NCI-H748 (cell line): ENCODE measurements around the gene SKIC8.
A peak's percentile ranks its signal among the peaks of the same experiment; 100 is the strongest.
"Not testable (repeated sequence)": the region's sequence is repeated elsewhere in the genome, so short reads cannot be mapped to it uniquely, and the experiment has no call there.

Source experiments
- DNase-seq: peaks from one replicate; lab custom pipeline; 2025; ENCODE audit not compliant: unreplicated experiment; lab: John Stamatoyannopoulos, UW

The SKIC8 gene

DNA sequence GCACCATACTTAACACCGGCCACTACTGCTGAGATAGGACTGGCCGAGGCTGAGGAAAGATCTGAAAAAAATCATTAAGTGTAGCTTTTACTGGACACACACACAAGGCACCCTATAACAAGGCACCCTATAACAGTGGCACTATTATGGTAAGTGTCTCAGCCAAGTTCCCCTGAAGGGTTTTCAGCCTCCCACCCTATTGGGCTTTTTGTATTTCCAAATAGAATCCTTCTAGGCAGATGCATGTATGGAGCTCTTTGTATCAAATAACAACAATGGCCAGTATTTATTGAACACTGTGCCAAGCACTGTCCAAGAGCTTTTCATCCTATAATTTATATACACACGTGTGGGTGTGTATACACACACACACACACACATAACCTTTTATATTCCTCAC is 41.7 kb downstream of the SKIC8 start:
- no peak for DNase-seq

DNA sequence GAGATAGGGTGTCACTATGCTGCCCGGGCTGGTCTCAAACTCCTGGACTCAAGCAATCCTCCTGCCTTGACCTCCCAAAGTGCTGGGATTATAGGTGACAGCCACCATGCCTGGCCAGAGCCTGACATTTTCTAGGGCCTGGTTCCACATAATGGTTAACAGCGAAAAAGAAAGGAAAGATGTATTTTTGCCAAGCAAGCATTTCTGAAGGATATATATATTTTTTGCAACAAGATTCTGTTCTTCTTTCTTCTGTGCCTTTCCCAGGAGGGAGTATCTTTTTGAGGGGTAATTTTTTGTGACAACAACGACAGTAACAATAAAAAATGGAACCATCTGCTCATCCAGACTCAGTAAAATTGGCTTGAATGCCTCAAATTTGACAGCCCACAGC is 43.4 kb downstream of the SKIC8 start:
- no peak for DNase-seq

DNA sequence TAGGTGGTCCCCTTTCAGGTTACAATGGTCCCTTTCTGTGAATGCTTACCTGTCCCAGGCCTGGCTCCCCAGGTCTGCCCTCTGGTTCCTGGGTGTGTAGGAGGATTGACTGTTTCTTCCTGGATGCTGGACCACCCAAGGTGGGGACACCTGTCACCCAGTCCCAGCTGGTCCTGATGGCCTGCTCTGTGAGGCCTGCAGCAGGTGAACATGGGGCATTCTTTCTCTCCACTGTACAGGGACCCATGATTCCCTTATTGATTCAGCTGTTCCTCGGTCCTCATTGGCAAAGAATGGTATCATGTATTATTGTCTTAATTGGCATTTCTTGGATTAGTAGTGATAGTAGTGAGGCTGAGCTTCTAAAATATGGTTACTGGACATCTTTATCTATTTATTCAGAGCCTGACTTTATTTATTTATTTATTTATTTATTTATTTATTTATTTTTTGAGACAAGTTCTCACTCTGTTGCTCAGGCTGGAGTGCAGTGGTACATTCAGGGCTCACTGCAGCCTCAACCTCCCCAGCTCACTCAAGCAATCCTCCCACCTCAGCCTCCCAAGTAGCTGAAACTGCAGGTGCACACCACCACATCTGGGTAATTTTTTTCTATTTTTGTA is 43.9 kb downstream of the SKIC8 start:
- DNase-seq = no peak

DNA sequence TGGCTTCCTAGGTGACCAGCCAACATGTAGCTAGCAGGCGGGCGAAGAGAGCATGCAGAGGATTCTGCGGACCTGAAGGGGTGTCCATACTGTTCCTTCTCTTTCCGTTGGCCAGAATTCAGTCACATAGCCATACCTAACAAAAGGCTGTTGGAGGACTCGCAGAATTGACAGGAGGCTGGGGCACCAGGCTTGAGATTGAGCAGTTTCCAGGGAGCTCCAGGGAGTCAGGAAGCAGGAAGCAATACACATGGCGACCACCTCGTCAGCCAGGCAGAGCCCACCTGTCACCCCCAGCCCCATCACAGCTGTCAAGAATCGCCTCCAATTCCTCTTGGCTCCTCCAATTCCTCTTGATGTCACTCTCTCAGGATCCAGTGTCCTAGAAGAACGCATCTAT is 48.3 kb downstream of the SKIC8 start:
- DNase-seq = no peak

DNA sequence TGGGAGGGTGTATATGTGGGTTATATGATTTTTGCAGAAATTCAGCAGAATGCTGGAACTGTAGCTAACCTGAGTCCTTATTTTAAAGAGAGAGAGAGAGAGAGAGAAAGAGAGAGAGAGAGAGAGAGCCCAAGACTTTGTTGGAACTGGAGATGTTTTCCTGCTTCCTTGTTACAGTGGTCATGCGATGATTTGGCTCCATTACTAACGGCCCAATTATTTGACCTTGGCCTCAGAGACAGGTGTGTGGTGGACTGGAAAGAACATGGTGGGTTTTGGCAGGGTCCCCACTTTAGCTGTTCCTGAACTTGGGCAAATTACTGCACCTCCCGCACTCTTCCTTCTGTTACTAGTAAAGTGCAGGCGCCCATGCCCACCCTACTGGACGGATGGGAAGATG is 50.3 kb downstream of the SKIC8 start:
- no peak for DNase-seq

DNA sequence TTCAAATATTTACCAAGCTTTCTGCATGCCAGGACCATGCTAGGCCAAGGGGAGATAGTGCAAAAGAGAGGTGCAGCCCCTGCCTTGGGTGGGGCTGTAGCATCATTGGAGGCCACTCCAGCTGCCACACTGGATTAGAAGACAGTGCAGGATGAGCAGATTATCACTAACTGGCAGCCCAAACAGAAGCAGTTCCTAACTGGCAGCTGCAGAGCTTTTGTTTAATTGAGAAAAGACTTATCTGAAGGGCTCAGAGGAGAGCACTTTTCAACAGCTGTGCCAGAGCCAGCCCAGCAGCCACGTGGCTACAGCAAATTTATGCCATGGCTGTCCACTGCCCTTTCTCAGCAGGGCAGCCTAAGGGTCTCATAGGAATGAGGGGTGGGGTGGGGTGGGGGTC is 51.5 kb downstream of the SKIC8 start:
- DNase-seq = no peak

DNA sequence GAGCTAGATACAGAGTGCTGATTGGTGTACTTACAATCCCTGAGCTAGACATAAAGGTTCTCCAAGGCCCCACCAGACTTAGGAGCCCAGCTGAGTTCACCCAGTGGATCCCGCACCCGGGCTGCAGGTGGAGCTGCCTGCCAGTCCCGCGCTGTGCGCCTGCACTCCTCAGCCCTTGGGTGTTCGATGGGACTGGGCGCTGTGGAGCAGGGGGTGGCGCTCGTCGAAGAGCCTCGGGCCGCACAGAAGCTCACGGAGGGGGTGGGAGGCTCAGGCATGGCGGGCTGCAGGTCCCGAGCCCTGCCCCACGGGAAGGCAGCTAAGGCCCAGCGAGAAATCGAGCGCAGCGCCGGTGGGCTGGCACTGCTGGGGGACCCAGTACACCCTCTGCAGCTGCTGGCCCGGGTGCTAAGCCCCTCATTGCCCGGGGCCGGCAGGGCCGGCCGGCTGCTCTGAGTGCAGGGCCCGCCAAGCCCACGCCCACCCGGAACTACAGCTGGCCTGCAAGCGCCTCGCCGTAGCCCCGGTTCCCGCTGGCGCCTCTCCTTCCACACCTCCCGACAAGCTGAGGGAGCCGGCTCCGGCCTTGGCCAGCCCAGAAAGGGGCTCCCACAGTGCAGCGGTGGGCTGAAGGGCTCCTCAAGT is 53.3 kb downstream of the SKIC8 start:
- DNase-seq = not testable (repeated sequence)

DNA sequence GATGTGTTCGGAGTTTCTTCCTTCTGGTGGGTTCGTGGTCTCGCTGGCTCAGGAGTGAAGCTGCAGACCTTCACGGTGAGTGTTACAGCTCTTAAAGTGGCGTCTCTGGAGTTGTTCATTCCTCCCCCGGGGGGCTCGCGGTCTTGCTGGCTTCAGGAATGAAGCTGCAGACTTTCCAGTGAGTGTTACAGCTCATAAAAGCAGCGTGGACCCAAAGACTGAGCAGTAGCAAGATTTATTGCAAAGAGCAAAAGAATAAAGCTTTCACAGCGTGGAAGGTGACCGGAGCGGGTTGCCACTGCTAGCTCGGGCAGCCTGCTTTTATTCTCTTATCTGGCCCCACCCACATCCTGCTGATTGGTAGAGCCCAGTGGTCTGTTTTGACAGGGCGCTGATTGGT is 54.0 kb downstream of the SKIC8 start:
- DNase-seq = not testable (repeated sequence)

DNA sequence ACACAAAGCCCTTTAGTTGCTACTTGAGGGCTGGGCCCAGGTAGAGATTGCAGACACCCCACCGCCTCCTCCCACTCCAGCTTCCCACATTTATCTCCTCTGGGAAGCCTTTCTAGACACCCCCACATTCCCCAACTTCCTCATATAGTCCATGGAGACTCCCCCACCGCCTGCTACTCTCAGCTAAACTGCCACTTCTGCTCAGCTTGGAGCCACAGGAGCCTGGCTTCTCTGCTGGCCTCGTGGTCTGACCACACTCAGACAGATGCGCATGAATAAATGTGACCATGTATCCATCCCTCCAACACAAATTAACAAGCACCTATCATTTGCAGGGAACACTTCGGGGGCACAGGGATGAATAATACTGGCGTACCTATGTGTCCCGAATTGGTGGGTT is 54.5 kb downstream of the SKIC8 start:
- DNase-seq = no peak

DNA sequence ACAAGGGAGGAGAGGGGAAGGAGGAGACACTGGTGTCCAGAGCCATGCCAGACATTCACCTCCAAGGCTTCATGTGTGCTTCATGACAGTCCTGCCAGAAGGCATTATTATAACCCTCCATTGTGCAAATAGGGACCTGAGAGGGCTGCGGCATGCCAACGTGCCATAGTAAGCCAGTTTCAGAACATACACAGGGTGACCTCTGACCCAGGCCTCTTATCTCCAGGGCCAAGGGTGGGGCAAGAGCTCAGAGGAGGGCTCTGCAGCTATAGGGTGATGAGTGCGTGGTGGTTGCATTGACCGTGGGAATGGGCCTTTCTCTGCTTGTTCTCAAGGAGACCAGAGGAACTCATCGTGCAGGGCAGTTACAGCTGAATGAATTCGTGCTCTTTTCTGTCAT is 55.3 kb downstream of the SKIC8 start:
- no peak for DNase-seq

DNA sequence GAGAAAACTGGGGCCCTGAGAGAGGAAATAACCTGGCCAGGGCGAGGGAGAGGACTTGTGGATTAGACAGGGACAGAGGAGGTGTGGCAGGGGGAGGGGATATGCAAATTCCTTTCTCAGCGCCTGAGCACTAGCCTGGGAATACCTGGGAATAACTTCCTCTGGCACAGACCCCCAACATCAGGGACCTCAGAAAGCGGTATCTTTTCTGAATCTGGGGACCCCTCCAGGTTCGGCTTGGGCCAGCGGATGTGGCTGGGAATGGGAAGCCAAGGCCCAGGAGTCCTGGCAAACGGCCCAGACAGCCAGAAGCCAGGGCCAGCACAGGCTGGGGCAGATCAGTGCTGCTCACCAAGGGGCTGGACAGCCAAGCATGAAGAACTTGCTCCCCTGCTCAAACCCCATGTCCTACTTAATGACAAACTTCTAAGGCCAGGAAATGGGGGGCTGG is 55.9 kb downstream of the SKIC8 start:
- DNase-seq = no peak

DNA sequence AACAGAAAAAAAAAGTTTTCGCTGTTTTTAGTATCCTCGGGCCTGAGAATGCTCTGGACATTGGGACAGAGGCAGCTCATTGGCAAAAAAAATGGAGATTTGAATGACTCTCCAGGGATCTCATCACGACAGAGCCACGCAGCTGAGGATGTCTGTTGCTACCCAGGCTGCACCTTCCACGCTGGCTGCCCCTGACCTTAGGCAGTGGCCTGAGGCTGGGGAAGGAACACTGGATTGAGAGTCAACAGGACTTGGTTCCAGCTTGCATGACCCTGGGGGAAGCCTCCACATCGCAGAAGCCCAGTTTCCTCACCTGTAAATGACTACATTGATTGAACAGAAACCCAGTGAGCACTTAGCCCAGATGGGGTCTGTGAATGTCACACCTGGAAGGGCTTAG is 56.4 kb downstream of the SKIC8 start:
- DNase-seq = no peak

DNA sequence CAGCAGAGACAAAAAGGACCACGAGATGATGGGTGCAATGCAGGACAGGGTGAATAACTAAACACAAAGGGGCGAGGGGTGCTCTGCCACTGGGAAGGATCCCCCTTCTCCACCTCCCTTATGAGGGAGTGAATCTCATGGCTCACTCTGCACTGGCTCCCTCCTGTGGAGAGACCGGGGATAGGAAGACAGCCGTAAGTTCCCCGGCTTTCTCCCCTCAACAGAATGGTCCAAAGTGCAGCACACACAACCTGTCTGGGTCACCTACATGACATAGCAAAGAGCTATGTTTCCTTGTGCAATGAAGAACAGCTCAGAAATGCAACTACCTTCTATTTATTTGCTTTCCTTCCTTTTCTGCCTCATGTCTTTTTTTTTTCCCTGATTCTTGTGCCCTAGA is 57.3 kb downstream of the SKIC8 start:
- peak; percentile 25 for DNase-seq

DNA sequence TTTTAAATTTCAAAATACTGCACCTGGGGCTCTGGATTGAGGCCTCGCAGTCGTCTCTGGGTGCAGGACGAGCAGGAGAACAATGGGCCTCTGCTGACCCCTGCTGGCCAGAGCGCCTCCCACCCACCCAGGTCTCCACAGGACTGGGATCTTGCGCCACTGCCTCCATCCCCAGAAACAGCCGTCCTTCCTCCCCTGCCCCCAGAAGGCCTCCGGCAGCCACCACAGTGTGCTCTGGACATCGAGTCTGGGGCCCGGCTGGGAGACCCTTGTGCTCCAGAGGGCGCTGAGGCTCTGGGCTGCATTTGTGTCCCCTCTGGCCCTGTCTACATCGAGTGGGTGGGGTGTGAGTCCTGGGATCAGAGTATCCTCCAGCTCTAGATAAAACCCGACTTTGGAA is 58.4 kb downstream of the SKIC8 start:
- peak; percentile 47 for DNase-seq

DNA sequence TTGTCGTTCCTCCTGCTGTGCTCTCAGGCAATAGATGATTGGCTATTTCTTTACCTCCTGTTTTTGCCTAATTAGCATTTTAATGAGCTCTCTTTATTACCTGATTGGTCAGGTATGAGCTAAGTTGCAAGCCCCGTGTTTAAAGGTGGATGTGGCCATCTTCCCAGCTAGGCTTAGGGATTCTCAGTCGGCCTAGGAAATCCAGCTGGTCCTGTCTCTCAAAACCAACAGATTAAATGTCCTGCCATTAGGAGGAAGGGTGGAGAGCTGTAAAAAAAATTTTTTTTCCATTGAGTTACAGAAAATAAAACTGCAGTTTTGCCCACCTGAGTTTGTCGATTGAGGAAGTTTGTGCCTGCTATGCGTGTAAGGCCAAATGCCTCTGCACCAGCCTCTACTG is 59.6 kb downstream of the SKIC8 start:
- DNase-seq = no peak

DNA sequence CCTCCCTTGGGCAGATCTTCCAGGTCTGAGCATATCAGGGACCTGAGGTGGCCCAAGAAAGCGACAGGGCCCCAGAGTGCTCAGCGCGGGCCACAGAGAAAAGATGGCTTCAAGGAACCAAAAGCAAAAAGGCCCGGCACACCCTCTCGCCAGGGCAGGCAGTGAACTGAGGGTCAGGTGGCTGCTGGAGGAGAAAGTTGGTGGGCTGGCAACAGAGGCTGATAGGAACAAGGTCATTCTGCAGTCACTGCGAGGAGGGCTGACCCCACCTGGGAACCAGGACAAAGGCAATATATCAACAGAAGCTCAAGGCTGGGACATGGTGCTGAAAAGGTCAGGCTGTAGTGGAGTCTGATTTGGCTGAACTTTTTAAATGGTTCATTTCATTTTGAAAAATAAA is 62.3 kb downstream of the SKIC8 start:
- no peak for DNase-seq

DNA sequence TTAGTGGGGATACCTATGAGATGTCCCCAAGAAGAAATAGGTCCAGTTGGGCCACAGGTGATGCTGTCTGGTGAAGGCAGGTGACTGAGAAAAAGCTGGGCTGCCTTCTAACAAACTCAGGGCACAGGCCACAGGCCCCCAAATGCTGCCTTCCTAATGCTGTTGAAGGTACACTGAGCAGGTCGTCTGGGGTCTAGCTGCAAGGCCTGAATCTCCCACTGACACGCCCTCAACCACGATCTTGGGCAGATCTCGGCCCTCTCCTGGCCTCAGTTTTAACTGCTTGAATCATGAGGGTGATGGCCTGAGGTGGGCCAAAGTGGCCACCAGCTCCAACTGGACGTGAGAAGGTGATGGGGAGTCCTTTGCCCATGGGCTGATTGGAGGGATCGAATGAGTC is 62.9 kb downstream of the SKIC8 start:
- no peak for DNase-seq

DNA sequence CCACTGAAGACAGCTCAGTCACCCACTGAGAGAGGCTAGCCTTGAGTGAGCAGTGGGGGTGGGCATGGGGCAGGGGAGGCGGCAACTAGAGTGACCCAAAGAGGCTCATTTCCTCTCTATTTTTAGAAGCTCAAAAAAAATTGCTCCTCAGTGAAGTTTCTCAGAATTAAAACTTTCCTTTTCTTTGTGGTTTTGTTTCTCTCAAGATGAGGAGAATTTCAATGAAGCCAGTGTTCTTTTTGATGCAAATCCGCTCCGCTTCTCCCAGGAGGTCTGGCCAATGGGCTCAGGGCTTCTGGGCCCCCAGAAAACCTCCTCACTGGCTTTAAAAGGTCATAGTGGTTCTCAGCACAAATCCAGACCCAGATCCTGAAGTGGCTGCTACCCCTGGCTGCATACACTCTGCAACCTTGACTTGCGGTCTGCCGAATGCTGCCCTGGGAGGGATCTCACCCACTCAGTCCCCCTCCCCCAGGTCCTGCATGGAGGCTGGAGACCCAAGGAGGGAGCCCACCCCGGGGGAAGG is 64.8 kb downstream of the SKIC8 start, which contains the start of gene ACSBG1:
Gene ACSBG1, minus strand, starts transcription at position 51 of the 526 bp plus-strand sequence. CDS start 64 bp downstream, outside the sequence.
- DNase-seq = no peak

DNA sequence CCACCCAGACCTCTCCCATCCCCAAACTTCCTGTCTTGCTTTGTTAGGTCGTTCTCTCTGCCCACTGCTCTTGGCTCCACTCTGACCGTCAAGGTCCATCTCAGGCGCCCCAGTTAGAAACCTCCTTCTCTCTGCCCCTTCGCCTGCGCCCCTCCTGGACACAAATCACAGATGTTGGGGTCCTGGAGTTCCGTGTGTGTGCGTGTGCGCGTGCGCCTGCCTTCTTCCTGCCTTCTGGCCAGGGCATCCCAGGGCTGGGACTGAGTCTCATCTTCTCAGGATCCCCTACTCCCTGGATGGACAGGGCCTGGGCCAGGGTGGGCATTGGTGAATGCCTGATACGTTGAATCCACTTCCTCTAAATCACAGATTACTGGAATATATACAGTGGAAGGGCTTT is 65.9 kb downstream of the SKIC8 start:
- no peak for DNase-seq
